H9 (cell line): ENCODE measurements around the gene CYS1. TPM values are rescaled to one million over a fixed set of nuclear protein-coding genes. Genes with fewer than 3 reads are reported as not detected.

Source experiments
- DNase-seq: peaks from one replicate; pipeline ENCODE4 v3.0.0-alpha.2; 2017
- H2AFZ ChIP-seq: one replicate; pipeline ENCODE4 v1.6.1; 2013; ENCODE audit warnings: mild to moderate bottlenecking, low read length, control low read depth, moderate library complexity
- H2AK5ac ChIP-seq: 2 replicates; pipeline ENCODE4 v1.6.1; 2013; ENCODE audit warnings: low read length, control low read depth, mixed read lengths; ENCODE audit not compliant: insufficient read length
- H2BK120ac ChIP-seq: one replicate; pipeline ENCODE4 v1.6.1; 2013; ENCODE audit warnings: low read depth, mild to moderate bottlenecking, low read length, control low read depth, inconsistent platforms; ENCODE audit not compliant: poor library complexity, severe bottlenecking
- H2BK12ac ChIP-seq: 2 replicates; pipeline ENCODE4 v1.6.1; 2013; ENCODE audit warnings: low read length, control low read depth, mixed read lengths, low read depth; ENCODE audit not compliant: insufficient read length
- H2BK15ac ChIP-seq: 2 replicates; pipeline ENCODE4 v1.6.1; 2013; ENCODE audit warnings: low read depth, low read length, control low read depth
- H2BK20ac ChIP-seq: one replicate; pipeline ENCODE4 v1.6.1; 2013; ENCODE audit warnings: low read depth, mild to moderate bottlenecking, low read length, control low read depth, inconsistent platforms; ENCODE audit not compliant: poor library complexity, severe bottlenecking
- H2BK5ac ChIP-seq: 2 replicates; pipeline ENCODE4 v1.6.1; 2013; ENCODE audit warnings: low read length, control low read depth, mixed read lengths; ENCODE audit not compliant: insufficient read length
- H3K14ac ChIP-seq: 2 replicates; pipeline ENCODE4 v1.6.1; 2013; ENCODE audit warnings: low read length, control low read depth; ENCODE audit not compliant: insufficient read depth
- H3K18ac ChIP-seq: 2 replicates; pipeline ENCODE4 v1.6.1; 2013; ENCODE audit warnings: low read depth, mild to moderate bottlenecking, mixed read lengths, low read length, control low read depth; ENCODE audit not compliant: insufficient read length
- H3K23ac ChIP-seq: 2 replicates; pipeline ENCODE4 v1.6.1; 2013; ENCODE audit warnings: low read length, control low read depth, mixed read lengths, low read depth; ENCODE audit not compliant: insufficient read length
- H3K23me2 ChIP-seq: 2 replicates; pipeline ENCODE4 v1.6.1; 2013; ENCODE audit warnings: low read depth, mild to moderate bottlenecking, mixed read lengths, low read length, control low read depth; ENCODE audit not compliant: insufficient read length, poor library complexity, severe bottlenecking
- H3K27ac ChIP-seq: 2 replicates; pipeline ENCODE4 v1.5.1; 2013; ENCODE audit warnings: low read length, control low read depth, mixed read lengths, low read depth; ENCODE audit not compliant: insufficient read length
- H3K27me3 ChIP-seq: 2 replicates; pipeline ENCODE4 v1.6.1; 2013; ENCODE audit warnings: low read length, control low read depth, inconsistent platforms; ENCODE audit not compliant: insufficient read depth
- H3K4ac ChIP-seq: 2 replicates; pipeline ENCODE4 v1.6.1; 2013; ENCODE audit warnings: low read depth, mild to moderate bottlenecking, control low read depth, inconsistent platforms, low read length, moderate library complexity
- H3K4me1 ChIP-seq: 2 replicates; pipeline ENCODE4 v1.6.1; 2013; ENCODE audit warnings: low read length, control low read depth, inconsistent platforms; ENCODE audit not compliant: insufficient read depth
- H3K4me2 ChIP-seq: 2 replicates; pipeline ENCODE4 v1.6.1; 2013; ENCODE audit warnings: low read length, control low read depth, mixed read lengths; ENCODE audit not compliant: insufficient read length, insufficient read depth
- H3K56ac ChIP-seq: 2 replicates; pipeline ENCODE4 v1.6.1; 2013; ENCODE audit warnings: low read depth, mild to moderate bottlenecking, mixed read lengths, low read length, control low read depth; ENCODE audit not compliant: insufficient read length
- H3K79me1 ChIP-seq: 2 replicates; pipeline ENCODE4 v1.6.1; 2013; ENCODE audit warnings: low read depth, mild to moderate bottlenecking, moderate library complexity, low read length, control low read depth, inconsistent platforms; ENCODE audit not compliant: insufficient read depth, poor library complexity, severe bottlenecking
- H3K79me2 ChIP-seq: 2 replicates; pipeline ENCODE4 v1.6.1; 2013; ENCODE audit warnings: low read length, control low read depth, inconsistent platforms; ENCODE audit not compliant: insufficient read depth
- H3K9ac ChIP-seq: 2 replicates; pipeline ENCODE4 v1.6.1; 2013; ENCODE audit warnings: low read length, control low read depth, mixed read lengths; ENCODE audit not compliant: insufficient read length; ENCODE audit errors: extremely low read depth
- H3K9me3 ChIP-seq: one replicate; pipeline ENCODE4 v1.6.1; 2013; ENCODE audit warnings: low read depth, low read length, inconsistent platforms; ENCODE audit not compliant: control insufficient read depth
- H3T11ph ChIP-seq: one replicate; pipeline ENCODE4 v1.6.1; 2013; ENCODE audit warnings: mild to moderate bottlenecking, low read length, control low read depth, inconsistent platforms
- H4K20me1 ChIP-seq: one replicate; pipeline ENCODE4 v1.6.1; 2013; ENCODE audit not compliant: control insufficient read depth, insufficient read length, insufficient read depth
- H4K5ac ChIP-seq: 2 replicates; pipeline ENCODE4 v1.6.1; 2013; ENCODE audit warnings: low read depth, mild to moderate bottlenecking, mixed read lengths, low read length, control low read depth; ENCODE audit not compliant: insufficient read length
- H4K8ac ChIP-seq: replicated peaks from 2 replicates; pipeline ENCODE4 v1.6.1; 2013; ENCODE audit warnings: low read length, control low read depth, mixed read lengths, low read depth; ENCODE audit not compliant: insufficient read length
- H4K91ac ChIP-seq: 2 replicates; pipeline ENCODE4 v1.6.1; 2013; ENCODE audit warnings: low read depth, mild to moderate bottlenecking, moderate library complexity, mixed read lengths, low read length, control low read depth; ENCODE audit not compliant: insufficient read length
- H3K27ac Mint-ChIP-seq, 3 experiments: 2 replicates in 2 of 3; 3 replicates in 1 of 3; pipeline ENCODE4 v1.8.0; 2020 to 2021; ENCODE audit warnings: mixed read lengths in 3 of 3, mild to moderate bottlenecking in 1 of 3, moderate library complexity in 1 of 3
- H3K27me3 Mint-ChIP-seq: 2 replicates; pipeline ENCODE4 v1.8.0; 2021; ENCODE audit warnings: low read depth, mild to moderate bottlenecking, moderate library complexity, mixed read lengths
- H3K36me3 Mint-ChIP-seq, 3 experiments: 2 replicates in 2 of 3; 3 replicates in 1 of 3; pipeline ENCODE4 v1.8.0; 2020 to 2021; ENCODE audit warnings: low read depth in 3 of 3, mixed read lengths in 3 of 3; ENCODE audit not compliant: insufficient read depth in 1 of 3
- H3K4me1 Mint-ChIP-seq, 2 experiments: 2 replicates each; pipeline ENCODE4 v1.8.0; 2020; ENCODE audit warnings: mixed read lengths in 2 of 2
- H3K4me3 Mint-ChIP-seq, 2 experiments: 2 replicates in 1 of 2; 3 replicates in 1 of 2; pipeline ENCODE4 v1.8.0; 2020 to 2021; ENCODE audit warnings: mild to moderate bottlenecking in 2 of 2, mixed read lengths in 2 of 2, moderate library complexity in 1 of 2
- H3K9me3 Mint-ChIP-seq, 2 experiments: 2 replicates in 1 of 2; 3 replicates in 1 of 2; pipeline ENCODE4 v1.8.0; 2020; ENCODE audit warnings: mild to moderate bottlenecking in 2 of 2, mixed read lengths in 2 of 2, moderate library complexity in 1 of 2
- CTCF ChIP-seq: fragments of 200-600 bp; sonication (generic); conservative IDR thresholded peaks from 3 replicates; pipeline ENCODE4 v1.8.0; 2021; ENCODE audit warnings: antibody characterized with exemption, mild to moderate bottlenecking
- WGBS: extraction: QIAGEN DNeasy Blood & Tissue Kit; methylation state at CpG from one replicate; pipeline ENCODE4 v1.1.7; 2013; ENCODE audit warnings: missing lambda C conversion rate, low lambda C conversion rate, mixed read lengths; ENCODE audit not compliant: insufficient read length; ENCODE audit errors: extremely low coverage; 5-methylcytosine and 5-hydroxymethylcytosine counted together
- total RNA-seq: library from RNA; stranded (reverse); gene quantifications from 2 replicates; pipeline ENCODE4 v1.2.1, GENCODE V29; 2021

The CYS1 gene
- total RNA-seq, 1 experiment from 2014 or later, result 0.35 TPM

- H3K27me3 ChIP-seq, result no peaks in the 10 kb centered on the region
- no peak overlapping the region for H4K91ac ChIP-seq
- H3K9me3 Mint-ChIP-seq, result no peaks in the 10 kb centered on the region
- no peak overlapping the region for H2BK5ac ChIP-seq
- H3K9me3 ChIP-seq, result no peaks in the 10 kb centered on the region
- WGBS, result no CpG with 5 or more reads among the region's 8 CpGs
- H3K4me3 Mint-ChIP-seq, result no peak overlapping the region
- H2BK15ac ChIP-seq, result no peak overlapping the region
- no peaks in the 10 kb centered on the region; a peak in 1 of 7 replicates for H3K36me3 Mint-ChIP-seq
- H4K8ac ChIP-seq, result no peak overlapping the region
- no peaks in the 10 kb centered on the region for H3K79me2 ChIP-seq
- no peak for DNase-seq
- no peaks in the 10 kb centered on the region for H4K20me1 ChIP-seq
- no peak overlapping the region for H3K23ac ChIP-seq
- no peak overlapping the region for H3K4me2 ChIP-seq
- H2BK12ac ChIP-seq, result no peak overlapping the region
- H4K5ac ChIP-seq, result no peak overlapping the region
- no peak overlapping the region for H2AK5ac ChIP-seq
- peaks cover 4% of the 10 kb centered on the region for H3K23me2 ChIP-seq
- H3K4ac ChIP-seq, result no peak overlapping the region
- H3K27ac Mint-ChIP-seq, result no peak overlapping the region; a peak in 1 of 7 replicates
- H3K4me1 Mint-ChIP-seq, result no peaks in the 10 kb centered on the region
- no peak overlapping the region for H2AFZ ChIP-seq
- H3K27ac ChIP-seq, result no peak overlapping the region
- H3K14ac ChIP-seq, result no peak overlapping the region
- H3K18ac ChIP-seq, result no peak overlapping the region
- no peak for TF ChIP-seq CTCF
- H3T11ph ChIP-seq, result no peak overlapping the region
- H3K56ac ChIP-seq, result no peak overlapping the region
- peaks cover 15% of the 10 kb centered on the region for H3K27me3 Mint-ChIP-seq
- H3K79me1 ChIP-seq, result no peaks in the 10 kb centered on the region
- no peak overlapping the region for H3K9ac ChIP-seq
- H2BK20ac ChIP-seq, result no peak overlapping the region
- H2BK120ac ChIP-seq, result no peak overlapping the region
- H3K4me1 ChIP-seq, result no peaks in the 10 kb centered on the region
Measured at GRCh38 chr2:10019174-10019573, 61.0 kb downstream of the CYS1 start.
